GM18508 (cell line): ENCODE data around the gene TMEM229B.

ENCODE experiments used
- ATAC-seq: cut with Tn5 transposase; IDR thresholded peaks from one replicate; pipeline ENCODE4 v1.9.1; 2021; ENCODE audit warnings: moderate number of reproducible peaks; ENCODE audit not compliant: insufficient read depth, unreplicated experiment

Gene TMEM229B

DNA sequence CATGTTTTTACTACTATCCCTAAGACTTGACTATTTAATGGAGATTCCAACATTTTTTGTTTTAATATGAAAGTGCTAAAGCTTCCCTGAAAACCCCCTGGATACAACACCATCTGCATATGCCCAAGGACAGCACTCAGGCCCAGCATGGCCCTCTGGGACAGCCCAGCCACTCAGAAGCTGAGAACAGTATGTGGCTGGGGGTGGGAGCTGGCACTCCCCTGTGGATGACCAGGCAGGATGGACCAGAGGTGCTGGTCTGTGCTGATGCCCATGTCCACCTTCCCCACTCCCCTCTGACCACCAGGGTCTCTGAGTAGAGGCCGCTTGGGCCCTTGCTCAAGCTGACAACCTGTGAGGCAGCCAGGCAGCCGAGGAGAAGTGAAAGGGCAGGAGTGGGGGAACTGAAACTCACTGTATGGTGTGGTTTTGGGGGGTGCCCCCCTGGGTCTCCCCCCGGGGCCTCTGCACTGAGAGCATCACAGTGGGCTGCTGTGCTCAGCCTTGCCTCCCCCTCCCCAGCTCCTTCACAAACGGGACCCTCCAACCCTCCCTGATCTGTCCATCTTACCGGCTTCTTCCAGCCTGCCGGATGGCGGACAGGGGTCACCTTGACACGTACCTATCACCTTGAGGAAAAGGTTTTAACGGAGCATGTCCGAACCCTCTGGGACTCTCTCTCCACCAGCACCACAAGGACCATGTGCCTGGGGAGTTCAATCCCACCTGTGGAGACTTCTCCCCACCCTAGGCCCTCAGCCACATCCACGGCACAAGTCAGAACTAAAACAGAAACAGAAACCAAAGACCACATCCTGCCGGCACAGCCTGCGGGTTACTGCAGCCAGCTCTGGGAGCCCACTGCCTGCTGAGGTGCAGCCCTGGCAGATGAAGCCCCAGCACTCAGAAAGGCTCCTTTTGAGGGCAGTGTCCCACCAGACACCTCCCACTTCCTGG, at the start of gene TMEM229B:
TSS of gene TMEM229B (minus strand) at position 785 of the 957 bp plus-strand sequence. CDS start 14,798 bp downstream, outside the sequence.
- peak; percentile 89 for ATAC-seq

GRCh38 chr14:67537736-67538135, 49.2 kb upstream of the TMEM229B start:
- ATAC-seq, result no peak

DNA sequence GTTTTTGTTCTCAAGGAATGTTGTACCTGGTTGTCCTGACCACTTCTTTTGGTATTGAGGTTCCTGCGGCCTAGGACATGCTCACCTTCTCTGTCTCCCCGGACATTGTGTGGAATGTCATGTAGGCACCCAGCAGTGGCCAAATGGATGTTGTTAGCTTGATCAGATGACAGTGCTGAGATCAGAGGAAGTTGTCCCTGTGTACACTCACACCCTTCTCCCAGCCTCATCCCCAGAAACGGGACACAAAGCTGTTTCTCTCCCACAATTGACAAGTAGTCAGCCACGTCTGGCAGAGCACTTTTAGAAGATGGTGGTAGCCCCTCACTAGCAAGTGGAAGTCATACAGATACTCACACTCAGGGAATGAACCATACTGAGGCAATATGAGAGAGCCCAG, 47.6 kb upstream of the TMEM229B start:
- no peak for ATAC-seq

DNA sequence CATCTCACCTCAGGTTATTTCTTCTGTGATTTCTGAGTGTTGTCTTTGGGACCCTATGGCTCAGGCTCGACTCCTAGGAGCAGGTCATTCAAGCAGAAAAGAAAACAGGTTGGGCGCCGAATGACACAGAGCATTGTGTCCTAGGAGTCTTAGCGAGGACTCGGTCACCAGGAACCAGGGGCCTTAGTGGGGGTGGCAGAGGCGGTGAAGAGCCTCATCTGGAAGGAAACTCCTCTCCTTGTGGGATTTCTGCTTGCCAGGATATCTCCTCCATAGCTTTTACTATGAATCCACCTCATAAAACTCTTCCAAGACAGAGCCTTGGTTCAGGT, 45.2 kb upstream of the TMEM229B start:
- ATAC-seq, result no peak

DNA sequence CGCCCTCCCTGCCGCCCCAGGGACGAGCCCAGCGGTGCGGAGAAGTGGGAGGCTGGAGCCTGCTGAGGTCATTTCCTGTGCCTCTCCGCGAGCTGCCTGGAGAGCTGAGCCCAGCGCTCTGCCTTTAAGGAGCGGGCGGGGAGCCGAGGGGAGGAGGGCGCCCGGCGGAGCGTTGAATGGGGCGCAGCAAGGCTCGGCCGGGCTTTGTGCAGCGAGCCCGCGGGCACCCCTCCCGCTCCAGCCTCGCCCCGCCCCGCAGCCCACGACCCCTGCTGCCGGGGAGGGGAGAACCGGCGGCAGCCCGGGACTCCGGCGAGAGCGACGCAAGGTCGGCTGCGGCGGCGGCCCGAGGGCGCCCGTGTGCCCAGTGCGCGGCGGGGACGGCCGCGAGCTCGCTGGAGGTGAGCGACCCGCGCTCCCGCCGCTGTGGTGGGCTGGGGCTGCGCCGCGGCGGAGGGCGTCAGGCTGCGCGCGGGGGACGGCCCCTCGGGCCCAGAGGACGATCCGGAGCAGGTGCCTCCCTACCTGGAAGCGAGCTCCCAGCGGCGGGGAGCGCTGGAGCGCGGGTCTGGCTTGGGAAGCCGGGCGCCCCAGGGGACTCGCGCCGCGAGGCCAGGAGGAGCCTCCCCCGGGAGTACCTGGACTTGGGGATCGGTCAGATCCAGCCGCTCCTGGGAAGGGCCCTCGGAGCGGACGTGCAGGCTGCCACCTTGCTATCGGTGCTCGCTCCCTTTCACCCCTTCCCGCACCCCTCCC, 44.7 kb upstream of the TMEM229B start, which contains the start of gene PLEKHH1:
TSS of gene PLEKHH1 (plus strand) at position 293 of the 756 bp plus-strand sequence. CDS start 8,578 bp downstream, outside the sequence.
- no peak for ATAC-seq

- no peak for ATAC-seq
Measured at GRCh38 chr14:67532606-67532997, 44.1 kb upstream of the TMEM229B start.

DNA sequence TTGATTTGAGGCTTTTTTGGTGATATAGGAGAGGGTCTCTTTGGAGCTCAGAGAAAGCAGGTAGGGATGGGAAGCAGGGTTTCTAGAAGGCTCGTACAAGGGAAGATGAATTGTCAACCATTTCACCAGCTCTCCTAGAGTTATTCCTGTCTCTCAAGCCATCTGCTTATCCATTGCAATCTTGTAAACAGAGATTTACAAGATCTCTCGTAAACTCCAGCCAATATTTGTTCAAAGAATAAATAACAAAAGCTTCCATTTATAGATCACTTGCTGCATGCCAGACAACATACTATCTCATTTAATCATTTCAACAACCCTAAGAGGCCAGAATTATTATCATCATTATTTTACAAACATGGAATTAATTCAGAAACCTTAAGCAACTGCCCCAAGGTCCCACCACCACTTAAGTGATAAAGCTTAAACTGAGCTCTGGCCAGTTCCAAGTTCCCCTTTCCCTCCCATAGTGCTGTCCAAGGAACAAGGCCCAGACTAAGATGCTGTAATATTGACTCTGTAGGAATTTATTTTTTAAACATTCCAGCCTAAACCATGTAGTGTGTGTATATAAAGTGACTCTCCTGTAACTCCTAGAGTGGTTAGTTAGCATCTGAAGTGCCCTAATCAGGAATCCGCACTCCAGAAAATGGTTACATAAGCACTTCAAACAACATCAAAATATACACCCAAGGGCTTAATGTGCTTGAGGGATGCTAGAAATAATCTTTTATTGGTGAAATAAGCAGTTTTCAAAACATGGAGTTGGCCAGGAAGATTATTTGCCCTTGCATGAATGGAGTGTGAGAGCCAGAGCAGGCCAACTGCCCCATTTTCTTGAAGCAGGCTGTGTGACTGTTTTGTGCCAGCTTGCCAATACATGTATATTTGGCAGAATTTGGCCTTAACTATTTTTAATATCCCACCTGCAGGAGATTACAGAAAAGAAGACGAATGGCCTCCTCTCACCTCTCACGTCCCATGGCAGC, 41.7 kb upstream of the TMEM229B start:
- ATAC-seq, result no peak

- ATAC-seq, result no peak
Measured at GRCh38 chr14:67528276-67528675, 39.8 kb upstream of the TMEM229B start.

DNA sequence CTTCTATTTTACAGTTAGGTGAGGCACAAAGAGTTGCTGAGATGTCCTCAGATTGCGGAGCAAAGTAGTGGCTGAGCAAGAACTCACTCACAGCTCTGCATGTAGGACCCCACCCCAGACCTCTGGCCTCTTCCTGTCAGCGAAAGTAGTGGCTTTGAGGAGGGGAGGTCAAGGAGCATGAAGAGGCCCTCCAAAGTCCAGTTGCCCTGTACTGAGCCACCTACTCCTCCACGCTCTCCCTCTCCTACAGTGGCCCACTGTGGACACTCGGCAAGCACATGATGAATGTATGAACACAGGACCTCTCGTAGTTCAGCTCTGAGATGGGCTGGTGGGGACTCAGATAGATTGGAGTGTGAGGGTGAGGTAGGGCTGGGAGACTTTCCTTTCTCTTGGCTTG, 39.2 kb upstream of the TMEM229B start:
- no peak for ATAC-seq

GRCh38 chr14:67526676-67527459, 38.3 kb upstream of the TMEM229B start:
- no peak for ATAC-seq

GRCh38 chr14:67526181-67526580, 37.7 kb upstream of the TMEM229B start:
- no peak for ATAC-seq

- no peak for ATAC-seq
Measured at GRCh38 chr14:67525389-67525788, 36.9 kb upstream of the TMEM229B start.

GRCh38 chr14:67524634-67524963, 36.1 kb upstream of the TMEM229B start:
- no peak for ATAC-seq

- ATAC-seq, result no peak
Measured at GRCh38 chr14:67523764-67524633, 35.5 kb upstream of the TMEM229B start.

GRCh38 chr14:67522270-67522669, 33.7 kb upstream of the TMEM229B start:
- no peak for ATAC-seq

GRCh38 chr14:67520482-67520881, 32.0 kb upstream of the TMEM229B start:
- no peak for ATAC-seq

- ATAC-seq, result no peak
Measured at GRCh38 chr14:67519406-67519805, 30.9 kb upstream of the TMEM229B start.

DNA sequence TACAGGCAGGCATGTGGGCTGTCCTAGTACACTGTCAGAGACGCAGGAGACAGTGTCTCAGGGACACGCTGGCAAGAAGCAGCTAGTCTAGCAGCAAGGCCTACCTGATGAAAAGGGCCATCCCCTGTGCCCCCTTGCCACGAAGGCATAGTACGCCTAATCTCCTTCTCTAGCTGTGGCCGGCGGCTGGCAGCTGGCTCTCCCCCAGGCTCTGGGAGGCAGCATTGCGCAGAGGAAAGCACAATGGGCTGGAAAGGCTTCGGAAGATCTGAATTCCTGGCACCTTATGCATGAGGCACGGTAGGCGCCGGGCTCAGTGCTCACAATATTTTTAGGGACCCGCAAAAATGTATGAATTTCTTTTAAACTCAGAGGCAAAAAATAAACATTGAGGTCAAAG, 28.6 kb upstream of the TMEM229B start:
- ATAC-seq, result no peak

DNA sequence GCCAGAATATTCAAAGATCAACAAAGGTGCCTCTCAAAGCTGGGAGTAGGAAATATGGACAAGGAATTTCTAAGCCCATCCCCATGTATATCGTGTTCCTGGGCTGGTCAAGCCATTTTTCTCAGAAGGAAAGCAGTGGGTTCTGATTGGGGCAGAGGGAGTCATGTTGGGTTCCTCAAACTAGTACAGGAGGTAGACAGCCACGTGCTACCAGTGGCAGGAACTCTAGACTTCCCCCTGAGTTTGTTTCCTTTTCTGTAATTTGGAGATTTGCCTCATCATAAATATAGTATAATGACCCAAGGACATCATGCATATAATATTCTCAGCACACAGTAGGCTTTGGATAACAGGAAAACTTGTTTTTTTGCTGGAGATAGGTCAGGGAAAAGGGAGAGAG, 28.2 kb upstream of the TMEM229B start:
- ATAC-seq, result no peak
